HepG2 (cell line): ENCODE results near the gene TCN2. TPM values are rescaled to one million over a fixed set of nuclear protein-coding genes. Genes with fewer than 3 reads are reported as not detected.

Experiments used
- ATAC-seq: fragments of 200-7000 bp; cut with Tn5 transposase; 3 replicates; pipeline ENCODE4 v1.9.1; 2020; ENCODE audit warnings: mild to moderate bottlenecking, moderate library complexity
- BruUV-seq: library from RNA; stranded (reverse); fragments of 400-500 nt; replicated peaks from 2 replicates; lab custom pipeline; 2021; lab: Mats Ljungman, UMichigan
- CTCF ChIA-PET: fragments of 300-600 bp; formaldehyde crosslinking; extraction: SDS; loops from one replicate; lab custom pipeline; 2021; ENCODE audit warnings: low total read pairs, inconsistent platforms, low intra/inter-chr PET ratio; lab: Yijun Ruan, JAX
- POLR2A ChIA-PET: fragments of 350-600 bp; sonication (Branson Sonifier 250); formaldehyde crosslinking; loops from one replicate; lab custom pipeline; 2020; ENCODE audit warnings: antibody characterized with exemption, inconsistent platforms; lab: Yijun Ruan, JAX
- DNase-seq: peaks from one replicate; pipeline ENCODE4 v3.0.0-alpha.2; 2015; ENCODE audit warnings: low spot score
- FAIRE-seq: peaks from 3 replicates; lab custom pipeline; 2011; peaks lifted over from hg19 to GRCh38; lab: Jason Lieb, UNC
- H2AFZ ChIP-seq: one replicate; pipeline ENCODE4 v1.6.1; 2011; ENCODE audit warnings: low read length, inconsistent platforms
- H3K27ac ChIP-seq: fragments of 300-600 bp; 3 replicates; pipeline ENCODE4 v1.8.0; 2011; ENCODE audit warnings: mixed run types, mild to moderate bottlenecking, mixed read lengths, low read length, inconsistent platforms; ENCODE audit not compliant: insufficient read depth; ENCODE audit errors: extremely low read length
- H3K27me3 ChIP-seq, 2 experiments: fragments of 200-600 bp in 1 of 2; 2 replicates in 1 of 2; 3 replicates in 1 of 2; pipeline versions ENCODE4 v1.6.0 to v1.8.0; 2011; ENCODE audit warnings: low read length in 2 of 2, mild to moderate bottlenecking in 2 of 2, moderate library complexity in 2 of 2, inconsistent platforms in 1 of 2; ENCODE audit not compliant: insufficient read depth in 2 of 2, control insufficient read depth in 1 of 2
- H3K36me3 ChIP-seq, 2 experiments: fragments of 200-600 bp in 1 of 2; replicated peaks in 1 of 2; 2 replicates in 1 of 2; 3 replicates in 1 of 2; pipeline versions ENCODE4 v1.5.1 to v1.8.0; 2011; ENCODE audit warnings: low read length in 2 of 2, inconsistent platforms in 1 of 2; ENCODE audit not compliant: insufficient read depth in 2 of 2, control insufficient read depth in 1 of 2
- H3K4me1 ChIP-seq: 2 replicates; pipeline ENCODE4 v1.5.1; 2012; ENCODE audit warnings: low read length, inconsistent platforms; ENCODE audit not compliant: insufficient read depth
- H3K4me2 ChIP-seq: 2 replicates; pipeline ENCODE4 v1.6.0; 2011; ENCODE audit warnings: low read depth, low read length, inconsistent platforms
- H3K4me3 ChIP-seq, 3 experiments: fragments of 200-600 bp in 1 of 3; sonication (generic), shearing (Covaris generic) in 1 of 3; replicated peaks in 1 of 3; 2 replicates each; pipeline ENCODE4 v1.5.1; 2011 to 2016; ENCODE audit warnings: low read length in 3 of 3, inconsistent platforms in 2 of 3, low read depth in 2 of 3, mild to moderate bottlenecking in 2 of 3, control low read depth in 1 of 3, mixed read lengths in 1 of 3; ENCODE audit not compliant: insufficient read depth in 1 of 3
- H3K79me2 ChIP-seq: one replicate; pipeline ENCODE4 v1.6.1; 2011; ENCODE audit warnings: low read length, inconsistent platforms; ENCODE audit not compliant: insufficient read depth
- H3K9ac ChIP-seq: 2 replicates; pipeline ENCODE4 v1.6.0; 2011; ENCODE audit warnings: mild to moderate bottlenecking, low read depth, low read length, inconsistent platforms; ENCODE audit not compliant: insufficient read depth
- H3K9me3 ChIP-seq: 2 replicates; pipeline ENCODE4 v1.5.1; 2012; ENCODE audit warnings: mild to moderate bottlenecking, low read length
- H4K20me1 ChIP-seq: 2 replicates; pipeline ENCODE4 v1.6.0; 2011; ENCODE audit warnings: inconsistent platforms, mild to moderate bottlenecking, low read length, moderate library complexity; ENCODE audit not compliant: insufficient read depth
- NFE2 ChIP-seq: sonication (generic); formaldehyde crosslinking; IDR thresholded peaks from 2 replicates; pipeline ENCODE4 v1.4.0; 2020; ENCODE audit warnings: missing genetic modification reagents
- NFIB ChIP-seq: sonication (generic); formaldehyde crosslinking; IDR thresholded peaks from 2 replicates; pipeline ENCODE4 v1.9.0; 2021; ENCODE audit warnings: missing genetic modification reagents, mild to moderate bottlenecking, borderline replicate concordance
- NR2C2 ChIP-seq: sonication (generic); formaldehyde crosslinking; IDR thresholded peaks from 2 replicates; pipeline ENCODE4 v1.4.0; 2020; ENCODE audit warnings: missing genetic modification reagents, mild to moderate bottlenecking, moderate library complexity, borderline replicate concordance
- ONECUT2 ChIP-seq: sonication (generic); formaldehyde crosslinking; IDR thresholded peaks from 2 replicates; pipeline ENCODE4 v1.4.0; 2020; ENCODE audit warnings: missing genetic modification reagents
- RBFOX2 ChIP-seq: fragments of 200-400 bp; formaldehyde crosslinking; IDR thresholded peaks from 2 replicates; pipeline ENCODE4 v1.6.1; 2017; ENCODE audit warnings: low read depth, mild to moderate bottlenecking, low read length
- SCMH1 ChIP-seq: sonication (generic); formaldehyde crosslinking; IDR thresholded peaks from 2 replicates; pipeline ENCODE4 v1.9.0; 2021; ENCODE audit warnings: missing genetic modification reagents, mild to moderate bottlenecking, borderline replicate concordance
- TBX2 ChIP-seq: sonication (generic); formaldehyde crosslinking; IDR thresholded peaks from 2 replicates; pipeline ENCODE4 v1.5.0; 2020; ENCODE audit warnings: missing genetic modification reagents, mild to moderate bottlenecking, borderline replicate concordance
- TBX3 ChIP-seq: fragments of 450-650 bp; IDR thresholded peaks from 2 replicates; pipeline ENCODE4 v1.6.1; 2017; ENCODE audit warnings: antibody characterized with exemption, mild to moderate bottlenecking, inconsistent platforms, borderline replicate concordance
- ZKSCAN1 ChIP-seq: fragments of 150-350 bp; IDR thresholded peaks from 2 replicates; pipeline ENCODE4 v1.6.1; 2014; ENCODE audit warnings: low read length
- ZNF24 ChIP-seq: fragments of 450-650 bp; IDR thresholded peaks from 2 replicates; pipeline ENCODE4 v1.6.1; 2017; ENCODE audit warnings: antibody characterized with exemption, mild to moderate bottlenecking
- ZNF761 ChIP-seq: sonication (generic); formaldehyde crosslinking; conservative IDR thresholded peaks from 2 replicates; pipeline ENCODE4 v1.4.0; 2020; ENCODE audit warnings: mild to moderate bottlenecking, missing genetic modification reagents
- ZNF781 ChIP-seq: sonication (generic); formaldehyde crosslinking; IDR thresholded peaks from 2 replicates; pipeline ENCODE4 v1.5.1; 2020; ENCODE audit warnings: borderline replicate concordance, mild to moderate bottlenecking, missing genetic modification reagents; ENCODE audit errors: not compliant biosample characterization
- WGBS: methylation state at CpG from one replicate; pipeline ENCODE4 v1.1.6; 2017; ENCODE audit warnings: low lambda C conversion rate; 5-methylcytosine and 5-hydroxymethylcytosine counted together
- in situ Hi-C: cut with HindIII; loops from 2 replicates; pipeline ENCODE4 v1.10.0; 2017; ENCODE audit warnings: low pct_unique_long_range_greater_than_20kb; ENCODE audit not compliant: extremely low pct_ligation_motif_present
- intact Hi-C: fragments of 100-400 bp; cut with micrococcal nuclease; formaldehyde crosslinking; loops from one replicate; pipeline ENCODE4 v1.10.0; 2022; ENCODE audit not compliant: unreplicated experiment
- polyA plus RNA-seq, 8 experiments: library from polyadenylated mRNA; depleted of rRNA in 3 of 8; stranded (reverse) in 7 of 8; unstranded in 1 of 8; fragments of >200 nt; fragmentation: Illumina TruSeq in 4 of 8; extraction: Trizol in 4 of 8; gene quantifications; 2 replicates each; pipeline versions ENCODE4 v1.2.1 to v1.2.3, GENCODE V29; 2011 to 2016; ENCODE audit warnings: low read depth in 4 of 8, missing spikeins in 1 of 8, mixed read lengths in 1 of 8; ENCODE audit not compliant: insufficient read depth in 1 of 8
- total RNA-seq, 5 experiments: library from RNA; depleted of rRNA; stranded (reverse); fragments of >200 nt; fragmentation: Illumina TruSeq; extraction: Trizol; gene quantifications; 2 replicates each; pipeline ENCODE4 v1.2.3, GENCODE V29; 2016; ENCODE audit warnings: low read depth in 1 of 5
- TF ChIP-seq, protein P1 (sequence below): sonication (generic); formaldehyde crosslinking; IDR thresholded peaks from 2 replicates; pipeline ENCODE4 v1.8.0; 2023; ENCODE audit warnings: mild to moderate bottlenecking, missing genetic modification reagents
- TF ChIP-seq, protein P2 (sequence below): IDR thresholded peaks from 2 replicates; pipeline ENCODE4 v1.6.1; 2012; ENCODE audit warnings: low read depth, low read length, improper control_type of control experiment

Gene TCN2
- total and polyA plus RNA-seq, 2 of the 13 experiments (the other 11 are each of a cell fraction or from before 2014, with no cell fraction given): 0.29 to 0.31 TPM

GRCh38 chr22:30580896-30581295 lies 26.1 kb upstream of the TCN2 start (continued):
- TF ChIP-seq ZNF24 (no peak), TBX3 (no peak), ZNF781 (no peak), SCMH1 (CRISPR knock-in tag) (no peak), ZNF761 (CRISPR knock-in tag) (no peak), NFIB (CRISPR knock-in tag) (no peak), NFE2 (CRISPR knock-in tag) (no peak), NR2C2 (CRISPR knock-in tag) (no peak), TBX2 (no peak), ONECUT2 (no peak), ZKSCAN1 (no peak)
- TF ChIP-seq, protein P1, sequence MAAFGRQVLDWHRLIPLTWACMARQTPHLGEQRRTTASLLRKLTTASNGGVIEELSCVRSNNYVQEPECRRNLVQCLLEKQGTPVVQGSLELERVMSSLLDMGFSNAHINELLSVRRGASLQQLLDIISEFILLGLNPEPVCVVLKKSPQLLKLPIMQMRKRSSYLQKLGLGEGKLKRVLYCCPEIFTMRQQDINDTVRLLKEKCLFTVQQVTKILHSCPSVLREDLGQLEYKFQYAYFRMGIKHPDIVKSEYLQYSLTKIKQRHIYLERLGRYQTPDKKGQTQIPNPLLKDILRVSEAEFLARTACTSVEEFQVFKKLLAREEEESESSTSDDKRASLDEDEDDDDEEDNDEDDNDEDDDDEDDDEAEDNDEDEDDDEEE (CRISPR knock-in tag): no peak
- TF ChIP-seq, all 625 proteins: peak for 0

- POLR2A ChIA-PET: no interaction called here
- WGBS: 98% methylated on average over 5 of the region's 6 CpGs
- no peak for ATAC-seq
- Histone ChIP-seq H3K27me3 (no peaks in the 10 kb centered on the region), H3K9me3 (no peaks in the 10 kb centered on the region), H3K27ac (no peak overlapping the region), H2AFZ (no peak overlapping the region), H3K79me2 (no peaks in the 10 kb centered on the region), H3K4me1 (no peaks in the 10 kb centered on the region), H3K4me2 (no peak overlapping the region), H4K20me1 (no peaks in the 10 kb centered on the region), H3K9ac (no peak overlapping the region), H3K36me3 (peaks cover 59 to 94% of the 10 kb centered on the region in 2 experiments), H3K4me3 (no peak overlapping the region)
- 0 out of 2 replicates have a peak, but pooled peaks have one; percentile 8 for TF ChIP-seq RBFOX2
- TF ChIP-seq, protein P2, sequence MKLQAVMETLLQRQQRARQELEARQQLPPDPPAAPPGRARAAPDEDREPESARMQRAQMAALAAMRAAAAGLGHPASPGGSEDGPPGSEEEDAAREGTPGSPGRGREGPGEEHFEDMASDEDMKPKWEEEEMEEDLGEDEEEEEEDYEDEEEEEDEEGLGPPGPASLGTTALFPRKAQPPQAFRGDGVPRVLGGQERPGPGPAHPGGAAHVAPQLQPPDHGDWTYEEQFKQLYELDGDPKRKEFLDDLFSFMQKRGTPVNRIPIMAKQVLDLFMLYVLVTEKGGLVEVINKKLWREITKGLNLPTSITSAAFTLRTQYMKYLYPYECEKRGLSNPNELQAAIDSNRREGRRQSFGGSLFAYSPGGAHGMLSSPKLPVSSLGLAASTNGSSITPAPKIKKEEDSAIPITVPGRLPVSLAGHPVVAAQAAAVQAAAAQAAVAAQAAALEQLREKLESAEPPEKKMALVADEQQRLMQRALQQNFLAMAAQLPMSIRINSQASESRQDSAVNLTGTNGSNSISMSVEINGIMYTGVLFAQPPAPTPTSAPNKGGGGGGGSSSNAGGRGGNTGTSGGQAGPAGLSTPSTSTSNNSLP: no peak
- intact Hi-C loops: no loop called here
- in situ Hi-C loops: no loop called here
- no peak for FAIRE-seq
- CTCF ChIA-PET: no interaction called here
- no peak for DNase-seq
- BruUV-seq: no TSS peak
Observed at GRCh38 chr22:30582051-30582450, 24.9 kb upstream of the TCN2 start.
